Mucosa of gallbladder (tissue), 1 donor: ENCODE measurements around the gene RXFP3. TPM values are rescaled to one million over a fixed set of nuclear protein-coding genes. Genes with fewer than 3 reads are reported as not detected.

Source experiments
- DNase-seq: peaks from one replicate; pipeline ENCODE4 v3.0.0-alpha.2; 2020; ENCODE audit warnings: low spot score
- total RNA-seq: library from RNA; stranded (reverse); gene quantifications from one replicate; pipeline ENCODE4 v1.2.1, GENCODE V29; 2021
- donor health status: DM: no; HTN: no; CAD: no.

Gene RXFP3
- total RNA-seq, 1 donor from 2014 or later, result not detected

- DNase-seq, result no peak
These were observed 43.8 kb downstream of the RXFP3 start for GRCh38 chr5:33980030-33980429.

- no peak for DNase-seq
These were observed 45.4 kb downstream of the RXFP3 start for GRCh38 chr5:33981408-33982162.

GRCh38 chr5:33984178-33984577 lies 48.0 kb downstream of the RXFP3 start:
- no peak for DNase-seq

GRCh38 chr5:33984671-33985124 lies 48.5 kb downstream of the RXFP3 start, which contains the start of gene SLC45A2:
TSS of gene SLC45A2 (minus strand) at chr5:33984693. CDS start at chr5:33984583, 110 bp downstream.
- DNase-seq, result no peak

GRCh38 chr5:33985447-33985846 lies 49.3 kb downstream of the RXFP3 start:
- DNase-seq, result no peak

Other genes starting within 250 kb of the RXFP3 start
- gene ADAMTS12, start 44.4 kb upstream of the RXFP3 start, total RNA-seq, result 2.2 TPM
- gene SLC45A2, start 48.3 kb downstream of the RXFP3 start, total RNA-seq, result 0.66 TPM
- 129 TPM for gene AMACR, start 71.7 kb downstream of the RXFP3 start, total RNA-seq
- 7.0 TPM for gene C1QTNF3, start 106.8 kb downstream of the RXFP3 start, total RNA-seq